Caco-2 (cell line): ENCODE results near the gene PAFAH2. TPM values are rescaled to one million over a fixed set of nuclear protein-coding genes. Genes with fewer than 3 reads are reported as not detected.

Source experiments
- BruUV-seq: library from RNA; stranded (reverse); fragments of 400-500 nt; replicated peaks from 2 replicates; lab custom pipeline; 2021; lab: Mats Ljungman, UMichigan
- CTCF ChIA-PET: fragments of 300-600 bp; sonication (Branson Sonifier 250); formaldehyde crosslinking; loops from one replicate; lab custom pipeline; 2022; ENCODE audit warnings: antibody characterized with exemption; lab: Charles Lee
- POLR2A ChIA-PET: fragments of 300-600 bp; sonication (Branson Sonifier 250); formaldehyde crosslinking; loops from one replicate; lab custom pipeline; 2022; ENCODE audit warnings: antibody characterized with exemption; lab: Charles Lee
- DNase-seq, 2 experiments: peaks; one replicate each; pipeline versions ENCODE4 v3.0.0 to v3.0.0-alpha.2; 2020 to 2022
- H3K27me3 ChIP-seq: replicated peaks from 2 replicates; pipeline ENCODE4 v1.6.0; 2011; ENCODE audit warnings: low read length; ENCODE audit not compliant: control insufficient read depth, insufficient read depth
- H3K36me3 ChIP-seq: 2 replicates; pipeline ENCODE4 v1.5.1; 2011; ENCODE audit warnings: low read length; ENCODE audit not compliant: control insufficient read depth, insufficient read depth
- H3K4me1 ChIP-seq: fragments of 250-450 bp; sonication (Bioruptor Pico); 2 replicates; pipeline ENCODE4 v1.5.1; 2020; ENCODE audit warnings: mild to moderate bottlenecking
- H3K4me3 ChIP-seq: 2 replicates; pipeline ENCODE4 v1.5.1; 2011; ENCODE audit warnings: low read depth, mild to moderate bottlenecking, control low read depth, low read length
- H3K9me3 ChIP-seq: fragments of 250-450 bp; sonication (Bioruptor Pico); 2 replicates; pipeline ENCODE4 v1.5.1; 2020; ENCODE audit warnings: mild to moderate bottlenecking, moderate library complexity
- H3K27ac Mint-ChIP-seq: one replicate; pipeline ENCODE4 v1.8.0; 2022; ENCODE audit warnings: mixed read lengths; ENCODE audit not compliant: unreplicated experiment
- H3K27me3 Mint-ChIP-seq: one replicate; pipeline ENCODE4 v1.8.0; 2022; ENCODE audit warnings: mixed read lengths; ENCODE audit not compliant: insufficient read depth, unreplicated experiment
- H3K36me3 Mint-ChIP-seq: one replicate; pipeline ENCODE4 v1.8.0; 2022; ENCODE audit warnings: mild to moderate bottlenecking, mixed read lengths; ENCODE audit not compliant: insufficient read depth, unreplicated experiment
- H3K4me1 Mint-ChIP-seq: one replicate; pipeline ENCODE4 v1.8.0; 2022; ENCODE audit warnings: low read depth, mixed read lengths; ENCODE audit not compliant: unreplicated experiment
- H3K4me3 Mint-ChIP-seq: one replicate; pipeline ENCODE4 v1.8.0; 2022; ENCODE audit warnings: mild to moderate bottlenecking, moderate library complexity, mixed read lengths; ENCODE audit not compliant: unreplicated experiment
- H3K9me3 Mint-ChIP-seq: one replicate; pipeline ENCODE4 v1.8.0; 2022; ENCODE audit warnings: mixed read lengths; ENCODE audit not compliant: unreplicated experiment
- CTCF ChIP-seq, 2 experiments: fragments of 200-600 bp in 1 of 2; IDR thresholded peaks; 1 replicate in 1 of 2; 2 replicates in 1 of 2; pipeline versions ENCODE4 v1.5.1 to v1.8.0; 2011 to 2022; ENCODE audit warnings: antibody characterized with exemption in 1 of 2, control low read depth in 1 of 2, inconsistent platforms in 1 of 2, low read depth in 1 of 2, low read length in 1 of 2, mild to moderate bottlenecking in 1 of 2, moderate library complexity in 1 of 2; ENCODE audit not compliant: insufficient read depth in 1 of 2, severe bottlenecking in 1 of 2, unreplicated experiment in 1 of 2
- intact Hi-C: fragments of 100-400 bp; cut with micrococcal nuclease; formaldehyde crosslinking; loops from one replicate; pipeline ENCODE4 v1.10.0; 2022; ENCODE audit not compliant: unreplicated experiment
- total RNA-seq: library from RNA; stranded (reverse); gene quantifications from 2 replicates; pipeline ENCODE4 v1.2.3, GENCODE V29; 2022

PAFAH2 gene
- total RNA-seq, 1 experiment from 2014 or later: 8.0 TPM

- Histone ChIP-seq H3K4me3 (no peak overlapping the region), H3K36me3 (no peaks in the 10 kb centered on the region), H3K9me3 (no peaks in the 10 kb centered on the region), H3K4me1 (peaks cover 3% of the 10 kb centered on the region), H3K27me3 (no peaks in the 10 kb centered on the region)
- Mint-ChIP-seq H3K27me3 (no peaks in the 10 kb centered on the region), H3K36me3 (no peaks in the 10 kb centered on the region), H3K9me3 (no peaks in the 10 kb centered on the region), H3K4me3 (no peak overlapping the region), H3K4me1 (no peaks in the 10 kb centered on the region), H3K27ac (no peak overlapping the region)
- POLR2A ChIA-PET: interaction anchor here (0.6 kb wide), 1 partner anchor 12 kb away, joined by 3 read pairs; no protein-coding TSS in a partner anchor
- BruUV-seq: no TSS peak
- TF ChIP-seq CTCF (IDR thresholded peaks at IDR 0.05; ENCODE audit: insufficient read depth in 1 of 2, low read depth in 1 of 2, low read length in 1 of 2, severe bottlenecking in 1 of 2, unreplicated experiment in 1 of 2): no peak
- no peak for DNase-seq
- intact Hi-C loops: no loop called here
- CTCF ChIA-PET: interaction anchor here (0.6 kb wide), 1 partner anchor 35 kb away, joined by 5 read pairs; no protein-coding TSS in a partner anchor
Measured at GRCh38 chr1:25926731-25927496, 70.9 kb downstream of the PAFAH2 start.

- H3K36me3 ChIP-seq: no peaks in the 10 kb centered on the region
- Mint-ChIP-seq H3K4me3 (no peak overlapping the region), H3K27me3 (no peaks in the 10 kb centered on the region), H3K36me3 (no peaks in the 10 kb centered on the region), H3K4me1 (no peaks in the 10 kb centered on the region), H3K9me3 (no peaks in the 10 kb centered on the region), H3K27ac (no peak overlapping the region)
- H3K27me3 ChIP-seq: no peaks in the 10 kb centered on the region
- ChIA-PET CTCF (no interaction called here), POLR2A (interaction anchor here (0.6 kb wide), 1 partner anchor 43 kb away, joined by 6 read pairs; no protein-coding TSS in a partner anchor)
- TF ChIP-seq CTCF (IDR thresholded peaks at IDR 0.05; ENCODE audit: insufficient read depth in 1 of 2, low read depth in 1 of 2, low read length in 1 of 2, severe bottlenecking in 1 of 2, unreplicated experiment in 1 of 2): no peak
- no TSS peak for BruUV-seq
- no peak for DNase-seq
- no peak overlapping the region for H3K4me3 ChIP-seq
- no peaks in the 10 kb centered on the region for H3K9me3 ChIP-seq
- intact Hi-C loops: no loop called here
- H3K4me1 ChIP-seq: peaks cover 6% of the 10 kb centered on the region
Measured at GRCh38 chr1:25924454-25924853, 73.4 kb downstream of the PAFAH2 start.

GRCh38 chr1:25922971-25923552 lies 74.8 kb downstream of the PAFAH2 start:
- intact Hi-C loops: no loop called here
- ChIA-PET POLR2A (interaction anchor here (0.5 to 1.1 kb wide), 4 partner anchors 11 to 111 kb away, joined by 3 to 5 read pairs (median 4); no protein-coding TSS in a partner anchor), CTCF (no interaction called here)
- Histone ChIP-seq H3K4me1 (peaks cover 6% of the 10 kb centered on the region), H3K27me3 (no peaks in the 10 kb centered on the region), H3K36me3 (no peaks in the 10 kb centered on the region), H3K4me3 (peak overlapping the region; percentile 69), H3K9me3 (no peaks in the 10 kb centered on the region)
- no TSS peak for BruUV-seq
- Mint-ChIP-seq H3K36me3 (no peaks in the 10 kb centered on the region), H3K9me3 (no peaks in the 10 kb centered on the region), H3K4me3 (peak overlapping the region; percentile 79), H3K27me3 (no peaks in the 10 kb centered on the region), H3K4me1 (no peaks in the 10 kb centered on the region), H3K27ac (peak overlapping the region; percentile 45)
- no peak for TF ChIP-seq CTCF (IDR thresholded peaks at IDR 0.05; ENCODE audit: insufficient read depth in 1 of 2, low read depth in 1 of 2, low read length in 1 of 2, severe bottlenecking in 1 of 2, unreplicated experiment in 1 of 2)
- DNase-seq: peak; percentile 31 to 42
